Astrocyte (in vitro differentiated cells and primary cell): ENCODE results near the gene UPK2. TPM values are rescaled to one million over a fixed set of nuclear protein-coding genes. Genes with fewer than 3 reads are reported as not detected.

ENCODE experiments used
- DNase-seq: peaks from one replicate; pipeline ENCODE4 v3.0.0-alpha.2; 2010; ENCODE audit warnings: low read depth
- FAIRE-seq: peaks from 2 replicates; lab custom pipeline; 2011; peaks lifted over from hg19 to GRCh38; lab: Jason Lieb, UNC
- H2AFZ ChIP-seq: 2 replicates; pipeline ENCODE4 v1.6.0; 2012; ENCODE audit warnings: low read depth, low read length, inconsistent platforms
- H3K27ac ChIP-seq: 2 replicates; pipeline ENCODE4 v1.5.1; 2011; ENCODE audit warnings: low read depth, low read length, inconsistent platforms
- H3K27me3 ChIP-seq: 2 replicates; pipeline ENCODE4 v1.6.0; 2011; ENCODE audit warnings: low read length, inconsistent platforms; ENCODE audit not compliant: insufficient read depth
- H3K36me3 ChIP-seq: 2 replicates; pipeline ENCODE4 v1.5.1; 2011; ENCODE audit warnings: low read length, inconsistent platforms; ENCODE audit not compliant: insufficient read depth
- H3K4me1 ChIP-seq: 2 replicates; pipeline ENCODE4 v1.5.1; 2011; ENCODE audit warnings: low read length, inconsistent platforms; ENCODE audit not compliant: insufficient read depth
- H3K4me2 ChIP-seq: 2 replicates; pipeline ENCODE4 v1.6.0; 2012; ENCODE audit warnings: low read length, inconsistent platforms
- H3K4me3 ChIP-seq: 2 replicates; pipeline ENCODE4 v1.5.1; 2011; ENCODE audit warnings: low read depth, mild to moderate bottlenecking, low read length, inconsistent platforms; ENCODE audit not compliant: insufficient read depth
- H3K79me2 ChIP-seq: 2 replicates; pipeline ENCODE4 v1.6.0; 2012; ENCODE audit warnings: mild to moderate bottlenecking, low read length, inconsistent platforms; ENCODE audit not compliant: insufficient read depth
- H3K9ac ChIP-seq: 2 replicates; pipeline ENCODE4 v1.6.0; 2012; ENCODE audit warnings: mild to moderate bottlenecking, low read length, inconsistent platforms
- H3K9me3 ChIP-seq: 2 replicates; pipeline ENCODE4 v1.5.1; 2012; ENCODE audit warnings: low read depth, mild to moderate bottlenecking, low read length, inconsistent platforms; ENCODE audit not compliant: insufficient read depth
- H4K20me1 ChIP-seq: 2 replicates; pipeline ENCODE4 v1.6.0; 2012; ENCODE audit warnings: low read length, inconsistent platforms; ENCODE audit not compliant: insufficient read depth
- H3K27ac Mint-ChIP-seq: one replicate; pipeline ENCODE4 v1.8.0; 2021; ENCODE audit warnings: mild to moderate bottlenecking, mixed read lengths; ENCODE audit not compliant: unreplicated experiment
- H3K27me3 Mint-ChIP-seq: one replicate; pipeline ENCODE4 v1.8.0; 2021; ENCODE audit warnings: low read depth, mixed read lengths; ENCODE audit not compliant: unreplicated experiment
- H3K36me3 Mint-ChIP-seq: one replicate; pipeline ENCODE4 v1.8.0; 2021; ENCODE audit warnings: low read depth, mixed read lengths; ENCODE audit not compliant: unreplicated experiment
- H3K4me1 Mint-ChIP-seq: one replicate; pipeline ENCODE4 v1.8.0; 2021; ENCODE audit warnings: low read depth, mixed read lengths; ENCODE audit not compliant: unreplicated experiment
- H3K4me3 Mint-ChIP-seq: one replicate; pipeline ENCODE4 v1.8.0; 2021; ENCODE audit warnings: mild to moderate bottlenecking, moderate library complexity, mixed read lengths; ENCODE audit not compliant: unreplicated experiment
- H3K9me3 Mint-ChIP-seq: one replicate; pipeline ENCODE4 v1.8.0; 2021; ENCODE audit warnings: mild to moderate bottlenecking, mixed read lengths; ENCODE audit not compliant: unreplicated experiment
- EZH2 ChIP-seq: IDR thresholded peaks from 2 replicates; pipeline ENCODE4 v1.6.1; 2012; ENCODE audit warnings: mild to moderate bottlenecking, low read length, inconsistent platforms; ENCODE audit not compliant: insufficient read depth
- total RNA-seq: library from RNA; stranded (reverse); gene quantifications from 2 replicates; pipeline ENCODE4 v1.2.1, GENCODE V29; 2021
- TF ChIP-seq, protein P1 (sequence below): IDR thresholded peaks from 2 replicates; pipeline ENCODE4 v1.5.1; 2011; ENCODE audit warnings: low read depth, mild to moderate bottlenecking, inconsistent platforms, low read length, moderate library complexity; ENCODE audit not compliant: insufficient read depth

UPK2 gene
- total RNA-seq, 1 donor from 2014 or later: not detected

DNA sequence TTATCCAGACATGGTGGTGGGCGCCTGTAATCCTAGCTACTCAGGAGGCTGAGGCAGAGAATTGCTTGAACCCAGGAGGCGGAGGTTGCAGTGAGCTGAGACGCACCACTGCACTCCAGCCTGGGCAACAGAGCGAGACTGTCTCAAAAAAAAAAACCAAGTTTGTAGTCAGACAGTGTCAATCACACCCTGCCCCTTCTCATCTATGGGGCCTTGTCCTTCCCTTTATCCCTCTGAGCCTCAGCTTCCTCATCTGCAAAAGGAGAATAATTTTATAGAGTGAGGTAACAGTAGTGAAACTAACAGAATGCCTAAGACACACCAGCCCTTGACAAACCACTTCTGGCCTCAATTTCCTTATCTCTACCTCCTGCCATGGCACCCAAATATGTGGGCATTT, 41.1 kb upstream of the UPK2 start:
- Histone ChIP-seq H3K4me2 (no peak overlapping the region), H3K36me3 (no peaks in the 10 kb centered on the region), H3K4me3 (no peak overlapping the region), H4K20me1 (peaks cover 13% of the 10 kb centered on the region), H3K9ac (peak overlapping the region; percentile 86), H3K27me3 (no peaks in the 10 kb centered on the region), H3K9me3 (no peaks in the 10 kb centered on the region), H3K79me2 (peaks cover 87% of the 10 kb centered on the region), H3K27ac (no peak overlapping the region), H3K4me1 (peaks cover 93% of the 10 kb centered on the region), H2AFZ (no peak overlapping the region)
- peaks cover 1% of the 10 kb centered on the region for H3K36me3 Mint-ChIP-seq
- no peaks in the 10 kb centered on the region for H3K27me3 Mint-ChIP-seq
- no peak for DNase-seq
- TF ChIP-seq, protein P1, sequence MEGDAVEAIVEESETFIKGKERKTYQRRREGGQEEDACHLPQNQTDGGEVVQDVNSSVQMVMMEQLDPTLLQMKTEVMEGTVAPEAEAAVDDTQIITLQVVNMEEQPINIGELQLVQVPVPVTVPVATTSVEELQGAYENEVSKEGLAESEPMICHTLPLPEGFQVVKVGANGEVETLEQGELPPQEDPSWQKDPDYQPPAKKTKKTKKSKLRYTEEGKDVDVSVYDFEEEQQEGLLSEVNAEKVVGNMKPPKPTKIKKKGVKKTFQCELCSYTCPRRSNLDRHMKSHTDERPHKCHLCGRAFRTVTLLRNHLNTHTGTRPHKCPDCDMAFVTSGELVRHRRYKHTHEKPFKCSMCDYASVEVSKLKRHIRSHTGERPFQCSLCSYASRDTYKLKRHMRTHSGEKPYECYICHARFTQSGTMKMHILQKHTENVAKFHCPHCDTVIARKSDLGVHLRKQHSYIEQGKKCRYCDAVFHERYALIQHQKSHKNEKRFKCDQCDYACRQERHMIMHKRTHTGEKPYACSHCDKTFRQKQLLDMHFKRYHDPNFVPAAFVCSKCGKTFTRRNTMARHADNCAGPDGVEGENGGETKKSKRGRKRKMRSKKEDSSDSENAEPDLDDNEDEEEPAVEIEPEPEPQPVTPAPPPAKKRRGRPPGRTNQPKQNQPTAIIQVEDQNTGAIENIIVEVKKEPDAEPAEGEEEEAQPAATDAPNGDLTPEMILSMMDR: no peak
- no peak for TF ChIP-seq EZH2
- H3K4me1 Mint-ChIP-seq: peaks cover 73% of the 10 kb centered on the region
- no peak for FAIRE-seq
- peak overlapping the region; percentile 60 for H3K4me3 Mint-ChIP-seq
- H3K9me3 Mint-ChIP-seq: no peaks in the 10 kb centered on the region
- peak overlapping the region; percentile 87 for H3K27ac Mint-ChIP-seq

DNA sequence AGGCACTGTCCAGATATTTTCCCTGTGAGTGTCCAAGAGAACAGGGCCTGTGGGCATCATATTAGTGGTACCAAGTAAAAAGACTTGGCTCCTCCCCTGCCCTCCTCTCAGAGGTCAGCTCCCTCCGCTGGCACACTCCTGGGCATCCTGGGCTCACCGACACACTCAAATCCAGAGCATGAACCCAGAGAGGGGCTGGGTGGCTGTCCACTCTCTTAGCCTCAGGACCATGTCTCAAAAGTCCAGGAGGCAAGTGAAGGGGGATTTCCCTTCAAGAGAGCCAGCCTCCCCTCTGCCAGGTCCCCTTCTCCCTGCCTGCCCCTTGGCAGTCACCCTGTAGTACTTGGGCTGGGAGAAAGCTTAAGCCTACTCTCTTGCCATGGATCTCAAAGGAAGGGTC, 40.7 kb upstream of the UPK2 start:
- H3K4me1 Mint-ChIP-seq: peaks cover 77% of the 10 kb centered on the region
- no peaks in the 10 kb centered on the region for H3K27me3 Mint-ChIP-seq
- peaks cover 88% of the 10 kb centered on the region for H3K79me2 ChIP-seq
- no peak overlapping the region for H3K4me3 ChIP-seq
- H3K9ac ChIP-seq: peak overlapping the region; percentile 86
- peak overlapping the region; percentile 93 for H3K27ac ChIP-seq
- H3K36me3 ChIP-seq: no peaks in the 10 kb centered on the region
- no peaks in the 10 kb centered on the region for H3K9me3 ChIP-seq
- no peaks in the 10 kb centered on the region for H3K9me3 Mint-ChIP-seq
- no peak overlapping the region for H3K4me3 Mint-ChIP-seq
- peak overlapping the region; percentile 99 for H3K27ac Mint-ChIP-seq
- DNase-seq (no peak), FAIRE-seq (no peak)
- H3K36me3 Mint-ChIP-seq: peaks cover 1% of the 10 kb centered on the region
- H4K20me1 ChIP-seq: peaks cover 17% of the 10 kb centered on the region
- no peak overlapping the region for H2AFZ ChIP-seq
- no peak overlapping the region for H3K4me2 ChIP-seq
- H3K4me1 ChIP-seq: peaks cover 94% of the 10 kb centered on the region
- TF ChIP-seq EZH2: no peak
- TF ChIP-seq, protein P1: no peak
- no peaks in the 10 kb centered on the region for H3K27me3 ChIP-seq

DNA sequence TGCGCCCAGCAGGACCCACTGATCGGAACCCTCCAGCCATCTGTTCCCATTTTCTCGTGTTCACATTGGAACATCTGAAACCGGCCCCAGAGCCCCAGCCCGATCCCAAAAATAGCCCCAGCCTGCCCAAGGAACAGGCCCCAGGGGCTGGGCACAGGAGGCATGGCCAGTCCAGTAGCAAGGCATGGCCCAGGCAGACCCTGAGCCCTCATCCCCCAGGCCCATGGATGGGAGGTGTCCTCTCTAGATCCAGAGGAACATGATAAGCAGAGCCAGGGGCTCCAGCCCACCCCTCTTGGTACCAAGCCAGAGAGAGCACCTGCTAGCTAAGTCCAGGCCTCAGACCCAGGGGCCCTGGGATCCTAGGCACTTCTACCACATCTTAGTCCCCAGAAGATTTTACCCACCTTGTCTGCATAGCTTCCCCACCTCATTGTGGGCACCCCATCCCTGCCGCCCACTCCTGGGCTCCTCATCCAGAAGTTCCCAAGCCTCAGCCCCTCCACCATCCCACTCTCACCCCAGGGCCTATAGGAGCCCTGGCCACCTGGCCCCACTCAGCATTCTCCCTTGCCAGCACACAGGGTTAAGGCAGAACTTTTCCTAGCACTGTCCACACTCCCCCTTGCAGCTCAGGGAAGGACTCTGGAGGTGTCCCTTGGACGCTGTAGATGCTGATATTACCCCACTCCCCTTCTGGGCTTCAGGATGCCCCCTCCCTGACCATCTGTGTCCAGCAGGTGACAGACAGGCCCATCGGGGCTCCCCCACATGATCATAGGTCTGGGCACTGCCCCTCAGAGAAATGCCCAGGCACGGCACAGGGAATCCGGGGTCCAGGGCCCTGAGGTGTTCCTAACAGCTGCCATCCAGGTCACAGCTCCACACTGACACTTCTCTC, 39.9 kb upstream of the UPK2 start:
- Histone ChIP-seq H3K4me2 (peak overlapping the region; percentile 98), H3K36me3 (no peaks in the 10 kb centered on the region), H3K27ac (peak overlapping the region; percentile 93), H4K20me1 (peaks cover 25% of the 10 kb centered on the region), H3K9ac (peak overlapping the region; percentile 86), H3K9me3 (no peaks in the 10 kb centered on the region), H3K79me2 (peaks cover 95% of the 10 kb centered on the region), H3K4me3 (no peak overlapping the region), H2AFZ (no peak overlapping the region), H3K4me1 (peaks cover 95% of the 10 kb centered on the region), H3K27me3 (no peaks in the 10 kb centered on the region)
- Mint-ChIP-seq H3K27me3 (no peaks in the 10 kb centered on the region), H3K4me3 (peak overlapping the region; percentile 55), H3K36me3 (no peaks in the 10 kb centered on the region), H3K27ac (peak overlapping the region; percentile 99), H3K4me1 (peaks cover 81% of the 10 kb centered on the region), H3K9me3 (no peaks in the 10 kb centered on the region)
- no peak for TF ChIP-seq EZH2
- TF ChIP-seq, protein P1: no peak
- FAIRE-seq (no peak), DNase-seq (no peak)
